B cell (primary cell): ENCODE measurements around the gene KRT82. TPM values are rescaled to one million over a fixed set of nuclear protein-coding genes. Genes with fewer than 3 reads are reported as not detected.

Experiments used
- ATAC-seq: fragments of 200-7000 bp; cut with Tn5 transposase; one replicate; pipeline ENCODE4 v1.10.0; 2021; ENCODE audit warnings: low read depth, mild to moderate bottlenecking, moderate number of reproducible peaks, moderate library complexity
- CTCF ChIA-PET: fragments of 350-600 bp; sonication (Branson Sonifier 250); formaldehyde crosslinking; loops from one replicate; lab custom pipeline; 2021; ENCODE audit warnings: antibody characterized with exemption, inconsistent platforms; lab: Charles Lee
- POLR2A ChIA-PET: fragments of 350-600 bp; sonication (Branson Sonifier 250); formaldehyde crosslinking; loops from one replicate; lab custom pipeline; 2021; ENCODE audit warnings: antibody characterized with exemption; lab: Charles Lee
- DNase-seq: peaks from one replicate; pipeline ENCODE4 v3.0.0; 2013
- H2AFZ ChIP-seq: 2 replicates; pipeline ENCODE4 v1.6.1; 2012; ENCODE audit warnings: mild to moderate bottlenecking, low read depth, low read length; ENCODE audit not compliant: insufficient read depth, poor library complexity, severe bottlenecking
- H3K27ac ChIP-seq, 2 donors: 1 replicate in 1 of 2; 2 replicates in 1 of 2; pipeline ENCODE4 v1.5.1; 2012 to 2013; ENCODE audit warnings: low read length in 2 of 2, mild to moderate bottlenecking in 2 of 2, moderate library complexity in 1 of 2
- H3K27me3 ChIP-seq, 4 experiments: fragments of 200-600 bp in 1 of 4; sonication (generic) in 1 of 4; replicated peaks in 1 of 4; 1 replicate in 2 of 4; 2 replicates in 2 of 4; pipeline versions ENCODE4 v1.6.1 to v1.7.0; 2013 to 2016; ENCODE audit warnings: low read length in 3 of 4, mild to moderate bottlenecking in 2 of 4, mixed read lengths in 1 of 4, moderate library complexity in 1 of 4; ENCODE audit not compliant: insufficient read depth in 4 of 4, control insufficient read depth in 3 of 4; ENCODE audit errors: control extremely low read depth in 1 of 4
- H3K36me3 ChIP-seq, 2 experiments: replicated peaks in 1 of 2; 1 replicate in 1 of 2; 2 replicates in 1 of 2; pipeline versions ENCODE4 v1.6.1 to v1.7.1; 2013; ENCODE audit warnings: low read length in 1 of 2; ENCODE audit not compliant: insufficient read depth in 2 of 2, control insufficient read depth in 1 of 2; ENCODE audit errors: control extremely low read depth in 1 of 2, extremely low read depth in 1 of 2
- H3K4me1 ChIP-seq, 2 donors: fragments of 200-600 bp in 1 of 2; sonication (generic) in 1 of 2; 1 replicate in 1 of 2; 2 replicates in 1 of 2; pipeline versions ENCODE4 v1.5.1 to v1.6.1; 2013 to 2017; ENCODE audit warnings: low read length in 2 of 2; ENCODE audit not compliant: control insufficient read depth in 2 of 2, insufficient read depth in 2 of 2
- H3K4me2 ChIP-seq: replicated peaks from 2 replicates; pipeline ENCODE3; 2012; ENCODE audit warnings: mild to moderate bottlenecking, low read depth, low read length; ENCODE audit not compliant: poor library complexity, severe bottlenecking
- H3K4me3 ChIP-seq, 5 experiments: fragments of 200-600 bp in 1 of 5; sonication (generic) in 1 of 5; 1 replicate in 3 of 5; 2 replicates in 2 of 5; pipeline versions ENCODE4 v1.5.1 to v1.7.0; 2011 to 2016; ENCODE audit warnings: low read length in 4 of 5, mild to moderate bottlenecking in 4 of 5, low read depth in 2 of 5, control low read depth in 1 of 5, moderate library complexity in 1 of 5; ENCODE audit not compliant: insufficient read depth in 1 of 5; ENCODE audit errors: control extremely low read depth in 1 of 5, extremely low read depth in 1 of 5
- H3K79me2 ChIP-seq: fragments of 200-600 bp; sonication (generic); one replicate; pipeline ENCODE4 v1.6.0; 2016; ENCODE audit warnings: low read length; ENCODE audit not compliant: control insufficient read depth, insufficient read depth
- H3K9ac ChIP-seq: fragments of 200-600 bp; sonication (generic); 2 replicates; pipeline ENCODE4 v1.6.1; 2017; ENCODE audit warnings: mild to moderate bottlenecking, low read length, moderate library complexity
- H3K9me3 ChIP-seq, 3 donors: one replicate each; pipeline versions ENCODE4 v1.6.1 to v1.7.1; 2013; ENCODE audit warnings: low read length in 2 of 3; ENCODE audit not compliant: control insufficient read depth in 2 of 3, insufficient read depth in 1 of 3; ENCODE audit errors: control extremely low read depth in 1 of 3
- H4K20me1 ChIP-seq: 2 replicates; pipeline ENCODE4 v1.6.0; 2012; ENCODE audit warnings: mild to moderate bottlenecking, low read length; ENCODE audit not compliant: insufficient read depth, control insufficient read depth, poor library complexity, severe bottlenecking
- H3K27ac Mint-ChIP-seq: one replicate; pipeline ENCODE4 v1.8.0; 2021; ENCODE audit warnings: mixed read lengths
- H3K27me3 Mint-ChIP-seq: one replicate; pipeline ENCODE4 v1.8.0; 2021; ENCODE audit warnings: mixed read lengths
- H3K4me1 Mint-ChIP-seq: one replicate; pipeline ENCODE4 v1.8.0; 2021; ENCODE audit warnings: mixed read lengths
- H3K4me3 Mint-ChIP-seq: one replicate; pipeline ENCODE4 v1.8.0; 2021; ENCODE audit warnings: mixed read lengths
- H3K9me3 Mint-ChIP-seq: one replicate; pipeline ENCODE4 v1.8.0; 2022; ENCODE audit warnings: mixed read lengths; ENCODE audit not compliant: insufficient read depth
- CTCF ChIP-seq: fragments of 200-600 bp; IDR thresholded peaks from one replicate; pipeline ENCODE4 v1.8.0; 2022; ENCODE audit warnings: antibody characterized with exemption, mild to moderate bottlenecking
- EZH2 ChIP-seq: IDR thresholded peaks from 2 replicates; pipeline ENCODE4 v1.6.1; 2012; ENCODE audit warnings: borderline replicate concordance, low read depth, mild to moderate bottlenecking, moderate library complexity, low read length; ENCODE audit not compliant: insufficient read depth, poor library complexity, severe bottlenecking
- WGBS: methylation state at CpG from one replicate; pipeline ENCODE4 v1.1.5; 2013; ENCODE audit warnings: missing lambda C conversion rate; ENCODE audit not compliant: insufficient coverage; 5-methylcytosine and 5-hydroxymethylcytosine counted together
- intact Hi-C: fragments of 100-400 bp; cut with micrococcal nuclease; formaldehyde crosslinking; loops from one replicate; pipeline ENCODE4 v1.10.0; 2022
- polyA plus RNA-seq: library from polyadenylated mRNA; depleted of rRNA; stranded (reverse); fragments of >200 nt; gene quantifications from 2 replicates; pipeline ENCODE4 v1.2.3, GENCODE V29; 2012
- total RNA-seq, 2 donors: library from RNA; stranded (reverse); fragments of 120-200 nt in 1 of 2; gene quantifications; 1 replicate in 1 of 2; 2 replicates in 1 of 2; pipeline versions ENCODE4 v1.2.3 to v1.2.4, GENCODE V29; 2013 to 2022

Gene KRT82
- total and polyA plus RNA-seq, 2 donors (not counting 1 experiment from before 2014, with no cell fraction given), result not detected

- 89% methylated on average over 4 of the region's 4 CpGs for WGBS
- ATAC-seq (no peak), DNase-seq (no peak)
- H4K20me1 ChIP-seq, result no peaks in the 10 kb centered on the region
- no peak overlapping the region for H2AFZ ChIP-seq
- CTCF ChIA-PET, result no interaction called here
- no peak overlapping the region for H3K4me2 ChIP-seq
- no peak for TF ChIP-seq EZH2
- TF ChIP-seq CTCF, result no peak
- H3K4me3 ChIP-seq, result no peak overlapping the region
- no peaks in the 10 kb centered on the region for H3K79me2 ChIP-seq
- no peaks in the 10 kb centered on the region for H3K4me1 Mint-ChIP-seq
- no peak overlapping the region for H3K4me3 Mint-ChIP-seq
- H3K27me3 ChIP-seq, result no peaks in the 10 kb centered on the region
- intact Hi-C loops, result no loop called here
- H3K36me3 ChIP-seq, result no peaks in the 10 kb centered on the region
- H3K9me3 Mint-ChIP-seq, result no peaks in the 10 kb centered on the region
- no peak overlapping the region for H3K27ac ChIP-seq
- H3K9ac ChIP-seq, result no peak overlapping the region
- POLR2A ChIA-PET, result no interaction called here
- peaks cover 47% of the 10 kb centered on the region for H3K27me3 Mint-ChIP-seq
- H3K9me3 ChIP-seq, result no peaks in the 10 kb centered on the region
- no peak overlapping the region for H3K27ac Mint-ChIP-seq
- H3K4me1 ChIP-seq, result no peaks in the 10 kb centered on the region
Observed at GRCh38 chr12:52418576-52419110, 12.5 kb upstream of the KRT82 start.

- no peak overlapping the region for H2AFZ ChIP-seq
- H4K20me1 ChIP-seq, result no peaks in the 10 kb centered on the region
- 87% methylated on average over 2 of the region's 2 CpGs for WGBS
- H3K27ac ChIP-seq, result no peak overlapping the region
- H3K4me1 ChIP-seq, result no peaks in the 10 kb centered on the region
- no peaks in the 10 kb centered on the region for H3K79me2 ChIP-seq
- ChIA-PET POLR2A (no interaction called here), CTCF (no interaction called here)
- Mint-ChIP-seq H3K27ac (no peak overlapping the region), H3K9me3 (no peaks in the 10 kb centered on the region), H3K4me3 (no peak overlapping the region), H3K4me1 (no peaks in the 10 kb centered on the region), H3K27me3 (peaks cover 55% of the 10 kb centered on the region)
- TF ChIP-seq EZH2 (no peak), CTCF (no peak)
- H3K36me3 ChIP-seq, result no peaks in the 10 kb centered on the region
- no peak overlapping the region for H3K4me3 ChIP-seq
- DNase-seq, result no peak
- H3K9ac ChIP-seq, result no peak overlapping the region
- H3K4me2 ChIP-seq, result no peak overlapping the region
- H3K9me3 ChIP-seq, result no peaks in the 10 kb centered on the region
- ATAC-seq, result no peak
- intact Hi-C loops, result no loop called here
- H3K27me3 ChIP-seq, result no peaks in the 10 kb centered on the region
Observed at GRCh38 chr12:52417740-52418139, 11.6 kb upstream of the KRT82 start.
